Activated CD8-positive, alpha-beta memory T cell treated with anti-CD3 and anti-CD28 coated beads for 24 hours (primary cell): ENCODE data around the gene BICD1.

Experiments used
- DNase-seq: peaks from one replicate; pipeline ENCODE4 v3.0.0-alpha.2; 2020

BICD1 gene

DNA sequence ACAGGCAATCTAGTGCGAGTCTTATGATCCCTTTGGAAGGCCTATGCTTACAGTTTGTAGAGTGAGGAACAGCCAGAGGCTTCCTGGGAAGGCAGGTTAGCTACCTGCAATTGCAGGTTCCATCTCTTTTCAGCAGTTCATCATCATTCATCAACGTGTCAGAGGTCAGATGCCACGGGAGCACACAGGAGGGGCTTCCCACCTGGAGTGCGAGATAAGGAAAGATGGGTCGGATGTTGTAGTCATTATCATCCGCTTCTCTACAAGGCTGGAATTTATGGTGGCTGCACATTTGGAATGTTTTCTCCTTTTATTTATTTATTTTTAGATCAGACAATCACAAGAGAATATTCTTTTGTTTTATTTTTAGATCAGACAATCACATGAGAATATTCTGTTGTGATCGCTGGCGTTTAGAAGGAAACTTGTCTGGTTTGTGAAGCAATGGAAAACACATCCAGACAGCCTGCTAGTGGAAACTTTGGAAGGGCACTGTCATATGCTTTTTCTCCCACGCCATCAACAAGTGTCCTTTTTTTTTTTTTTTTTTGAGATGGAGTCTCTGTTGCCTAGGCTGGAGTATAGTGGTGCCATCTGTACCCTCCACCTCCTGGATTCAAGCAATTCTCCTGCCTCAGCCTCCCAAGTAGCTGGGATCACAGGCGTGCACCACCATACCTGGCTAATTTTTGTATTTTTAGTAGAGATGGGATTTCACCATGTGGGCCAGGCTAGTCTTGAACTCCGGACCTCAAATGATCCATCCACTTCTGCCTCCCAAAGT is 1.9 kb upstream of the BICD1 start:
- DNase-seq, result no peak

DNA sequence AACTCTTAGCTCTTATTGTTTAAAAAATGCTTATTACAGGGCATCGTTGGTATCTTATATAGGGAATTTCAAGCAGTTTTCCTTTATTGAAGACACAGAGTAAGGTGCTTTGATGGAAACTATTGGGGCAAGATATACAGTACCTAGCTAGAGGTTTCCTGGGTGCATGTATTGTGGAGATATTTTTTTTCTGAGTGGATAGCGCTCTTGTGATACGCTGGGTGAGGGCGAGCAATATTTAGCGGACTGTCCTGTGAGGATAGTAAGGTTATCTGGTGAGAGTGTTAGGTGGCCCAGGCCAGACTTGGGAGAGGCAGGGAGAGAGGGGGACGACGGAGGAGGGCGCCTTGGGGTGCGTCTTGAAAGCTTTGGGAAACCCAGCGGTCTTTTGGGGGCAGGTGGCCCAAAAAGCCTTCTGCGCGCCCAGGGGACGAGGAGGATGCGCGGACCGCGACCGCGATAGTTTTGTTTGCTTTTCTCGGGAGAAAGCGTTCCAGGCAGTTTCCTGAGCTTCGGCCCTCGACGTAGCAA is 596 bp upstream of the BICD1 start:
- no peak for DNase-seq

DNA sequence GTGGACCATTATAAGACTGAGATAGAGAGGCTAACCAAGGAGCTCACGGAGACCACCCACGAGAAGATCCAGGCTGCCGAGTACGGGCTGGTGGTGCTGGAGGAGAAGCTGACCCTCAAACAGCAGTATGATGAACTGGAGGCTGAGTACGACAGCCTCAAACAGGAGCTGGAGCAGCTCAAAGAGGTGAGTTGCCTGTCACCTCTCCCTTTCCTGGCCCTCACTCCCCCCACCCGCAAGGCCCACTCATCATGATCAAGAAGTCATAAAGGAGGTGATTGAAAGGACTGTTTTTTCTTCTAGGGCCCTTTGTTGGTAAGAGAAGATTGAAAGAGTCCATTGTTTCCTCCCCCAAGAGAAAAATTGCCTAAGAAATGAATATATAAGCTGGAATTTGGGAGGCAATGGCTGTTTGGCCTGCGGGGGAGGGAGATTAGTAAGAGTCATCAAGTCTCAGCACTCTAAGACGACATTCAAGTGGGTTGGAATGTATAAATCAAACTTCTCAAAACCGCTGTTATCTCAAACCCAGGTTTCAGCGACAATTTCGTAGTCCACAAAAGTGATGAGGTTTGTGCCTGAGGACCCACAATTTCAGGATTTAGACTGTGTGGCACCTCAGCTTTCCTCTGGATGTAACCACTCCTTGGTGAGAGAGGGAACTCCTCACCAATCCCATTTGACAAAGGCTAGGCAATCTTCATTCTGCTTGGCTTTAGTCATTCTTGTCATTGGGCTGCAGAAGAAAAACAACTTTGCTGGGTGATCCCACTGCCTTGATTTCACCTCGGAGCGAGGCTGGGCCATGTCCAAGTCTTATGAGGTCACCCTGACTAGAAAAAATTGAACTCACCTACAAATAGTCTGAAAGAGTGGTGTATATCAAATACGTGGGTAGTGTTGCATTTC is 966 bp downstream of the BICD1 start:
- peak; percentile 80 for DNase-seq

DNA sequence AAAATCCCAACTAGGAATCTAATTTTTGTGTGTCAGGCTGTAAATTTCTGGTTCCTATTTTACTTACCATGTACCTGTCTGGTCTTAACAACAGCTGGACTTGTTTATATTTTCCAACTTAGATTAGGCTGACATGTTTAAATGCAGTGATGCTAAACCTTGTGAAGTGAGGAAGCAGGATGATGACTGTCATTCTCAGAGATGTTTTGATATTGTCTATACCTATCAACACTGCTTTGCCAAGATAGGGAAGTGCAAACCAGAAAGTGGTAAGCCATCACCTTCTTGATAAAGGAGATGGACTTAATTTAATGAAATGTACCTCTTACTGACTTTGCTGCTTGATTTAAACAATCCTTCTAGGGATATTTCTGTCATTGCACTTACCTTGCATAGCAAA is 2.1 kb downstream of the BICD1 start:
- DNase-seq, result no peak

DNA sequence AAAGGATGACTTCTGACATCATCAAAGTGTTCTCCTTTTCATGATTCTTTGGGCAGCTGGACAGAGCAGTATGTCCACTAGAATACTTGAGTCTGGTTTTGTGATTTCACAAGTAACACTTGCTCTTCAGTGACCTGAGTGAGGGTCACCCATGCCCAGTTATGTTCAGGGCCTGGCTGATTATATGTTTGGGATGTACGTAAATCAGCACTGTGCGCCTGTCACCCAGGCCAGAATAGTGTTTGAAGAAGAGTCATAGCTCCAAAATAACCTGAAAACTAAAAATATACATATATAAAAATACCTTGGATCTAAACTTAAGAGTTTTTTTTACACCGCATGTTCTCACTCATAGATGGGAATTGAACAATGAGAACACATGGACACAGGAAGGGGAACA is 3.8 kb downstream of the BICD1 start:
- DNase-seq, result no peak

DNA sequence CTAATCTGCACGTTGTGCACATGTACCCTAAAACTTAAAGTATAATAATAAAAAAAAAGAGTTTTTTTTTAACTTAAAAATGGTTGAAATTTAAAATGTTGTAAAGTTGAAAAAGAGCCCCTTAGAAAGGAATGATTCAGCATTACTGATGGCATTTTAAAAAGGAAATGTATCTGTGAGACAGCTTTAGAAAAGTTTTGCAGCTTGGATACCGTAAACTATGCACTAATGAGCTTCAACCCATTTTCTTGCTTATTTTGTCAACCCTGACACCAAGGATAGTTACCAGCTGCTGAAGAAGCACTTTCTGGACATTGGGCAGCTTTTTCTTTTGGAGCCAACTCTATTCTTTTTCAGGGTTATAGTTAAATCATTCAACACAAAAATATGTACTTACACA is 4.3 kb downstream of the BICD1 start:
- no peak for DNase-seq

DNA sequence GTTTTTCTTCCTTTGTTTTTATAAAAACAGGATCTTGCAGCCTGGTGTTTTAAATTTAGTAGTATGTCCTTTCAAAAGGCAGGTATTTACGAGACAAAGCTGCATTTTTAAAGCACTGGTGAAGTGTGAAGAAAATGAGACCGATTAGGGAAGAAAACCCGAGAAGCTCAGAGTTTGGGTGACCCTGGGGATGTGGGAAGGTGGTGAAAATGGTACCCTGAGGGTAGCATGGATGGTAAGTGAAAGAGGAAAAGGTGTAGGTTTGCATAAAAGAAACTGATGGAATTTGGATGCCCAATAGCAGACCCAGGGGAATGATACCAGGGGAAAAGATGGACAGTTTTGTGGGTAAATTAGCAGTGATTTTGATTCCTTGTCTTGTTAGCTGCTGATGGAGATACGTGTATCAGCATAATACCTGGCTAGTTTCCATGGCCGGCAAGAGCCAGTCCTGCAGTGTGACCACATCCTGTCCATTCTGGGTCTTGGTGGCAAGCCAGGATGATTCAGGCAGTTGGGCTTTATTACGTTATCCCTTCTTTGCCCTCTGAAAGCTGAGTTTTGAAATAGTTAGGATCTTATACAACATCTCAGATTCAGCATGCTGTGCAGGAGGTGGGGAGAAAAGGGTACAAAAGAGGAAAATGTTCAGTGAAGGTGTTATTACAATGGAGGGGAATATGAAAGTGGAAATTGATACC is 8.9 kb downstream of the BICD1 start:
- no peak for DNase-seq

DNA sequence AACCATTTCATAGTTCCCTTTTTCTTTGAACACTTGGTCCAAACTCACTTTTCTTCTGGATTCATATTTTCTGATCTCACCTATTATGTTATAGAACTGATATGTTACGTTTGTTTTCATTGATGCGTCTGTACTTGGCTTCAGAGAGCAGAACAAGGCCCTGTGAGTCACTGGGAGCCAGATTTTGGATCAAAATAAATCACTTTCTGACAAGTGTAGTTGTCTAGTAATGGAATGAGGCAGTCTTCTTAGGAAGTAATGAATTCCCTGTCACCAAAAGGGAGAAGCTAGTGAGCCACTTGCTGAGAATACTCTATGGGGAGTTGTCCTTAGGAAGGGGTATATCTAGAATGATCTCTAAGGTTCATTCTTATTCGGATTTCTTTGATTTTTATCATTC is 10.2 kb downstream of the BICD1 start:
- no peak for DNase-seq

DNA sequence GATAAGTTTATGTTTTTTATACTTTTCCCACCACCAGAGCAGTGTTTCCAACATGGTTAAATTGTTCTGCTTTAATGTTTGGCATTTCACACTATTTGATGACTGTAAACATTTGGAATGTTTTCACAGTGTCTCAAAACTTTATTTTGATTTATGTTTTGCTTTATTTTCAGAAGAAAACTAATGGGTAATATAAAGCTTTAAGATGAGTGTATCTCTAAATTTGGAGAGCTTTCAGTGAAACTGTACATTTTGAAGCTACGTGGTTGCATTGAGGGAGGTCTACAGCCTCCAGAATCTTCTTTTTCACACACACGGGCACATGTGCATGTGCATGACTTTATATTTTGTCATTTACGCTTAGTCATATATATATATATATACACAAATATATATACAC is 10.7 kb downstream of the BICD1 start:
- DNase-seq, result no peak

DNA sequence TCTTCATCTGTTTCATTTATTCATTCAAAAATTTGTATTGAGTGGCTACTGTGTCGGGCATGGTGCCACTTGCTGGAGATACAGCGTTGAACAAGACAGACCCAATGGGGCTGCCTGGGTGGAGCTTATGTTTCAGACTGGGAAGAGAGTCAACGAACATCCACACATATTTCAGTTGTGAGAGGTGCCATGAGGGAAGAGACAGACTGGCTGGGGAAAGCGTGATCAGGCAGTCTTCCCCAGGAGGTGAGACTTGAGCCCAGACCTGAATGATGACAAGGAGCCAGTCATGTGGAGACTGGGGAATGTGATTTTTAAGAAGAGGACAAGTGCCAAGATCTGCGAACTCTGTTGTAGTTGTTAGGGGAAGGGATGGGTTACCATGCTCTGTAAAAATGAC is 12.2 kb downstream of the BICD1 start:
- DNase-seq, result no peak

DNA sequence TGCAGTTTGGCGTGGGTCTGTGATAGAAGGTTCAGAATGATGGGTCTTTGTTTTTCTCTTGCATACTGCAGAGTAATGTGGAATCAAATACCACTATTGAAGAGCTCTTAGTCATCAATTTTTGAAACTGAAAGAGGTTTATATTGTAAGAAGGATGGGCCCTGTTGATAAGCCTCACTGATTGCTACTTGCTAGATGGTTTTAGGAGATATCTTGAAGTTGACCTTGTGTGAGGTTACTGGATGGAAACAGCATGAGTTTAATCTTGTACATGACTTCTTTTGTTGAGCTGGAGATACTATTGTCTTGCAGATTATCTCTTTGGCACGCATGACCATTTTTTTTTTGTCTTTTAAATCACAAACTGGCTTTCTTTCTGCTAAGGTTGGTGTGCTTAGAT is 13.8 kb downstream of the BICD1 start:
- no peak for DNase-seq

DNA sequence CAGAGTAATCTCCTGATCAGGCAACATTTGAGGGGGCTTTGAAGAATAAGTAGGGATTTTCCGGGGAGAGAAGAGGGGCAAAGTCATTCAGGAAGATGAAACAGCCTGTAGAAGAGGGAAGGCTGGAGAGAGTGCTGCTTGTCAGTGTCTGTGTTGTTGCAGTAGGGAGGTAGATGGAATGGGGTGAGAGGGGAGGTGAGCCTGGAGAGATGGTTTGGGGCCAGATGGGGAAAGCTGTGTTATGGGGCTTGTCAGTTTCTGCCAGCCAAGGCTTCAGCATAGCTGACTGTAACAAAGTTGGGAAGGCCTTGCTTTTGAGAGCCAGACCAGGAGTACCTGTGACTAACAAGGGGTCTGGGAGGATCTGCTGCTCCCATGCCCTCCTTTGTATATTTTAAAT is 18.0 kb downstream of the BICD1 start:
- no peak for DNase-seq

DNA sequence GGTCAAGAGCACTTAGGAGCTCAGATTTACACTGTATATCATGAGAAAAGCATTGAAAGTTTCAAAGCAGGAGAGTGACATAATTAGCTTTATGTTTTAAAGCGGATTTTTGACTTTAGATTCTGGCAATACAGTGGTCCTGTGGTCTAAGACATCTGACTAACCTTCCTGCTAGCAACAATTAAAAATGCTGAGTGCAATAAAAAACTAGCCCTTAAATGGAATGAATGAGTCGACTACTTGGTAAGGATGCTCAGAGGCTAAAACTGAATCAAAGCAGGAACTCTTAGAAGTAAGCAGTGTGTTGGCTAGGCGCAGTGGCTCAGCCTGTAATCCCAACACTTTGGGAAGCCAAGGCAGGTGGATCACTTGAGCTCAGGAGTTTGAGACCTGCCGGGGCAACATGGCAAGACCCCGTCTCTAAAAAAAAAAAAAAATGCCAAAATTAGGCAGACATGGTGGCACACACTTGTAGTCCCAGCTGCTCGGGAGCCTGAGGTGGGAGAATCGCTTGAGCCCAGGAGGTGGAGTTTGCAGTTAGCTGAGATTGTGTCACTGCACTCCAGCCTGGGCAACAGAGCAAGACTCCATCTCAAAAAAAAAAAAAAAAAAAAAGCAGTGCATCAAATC is 18.9 kb downstream of the BICD1 start:
- DNase-seq, result no peak

DNA sequence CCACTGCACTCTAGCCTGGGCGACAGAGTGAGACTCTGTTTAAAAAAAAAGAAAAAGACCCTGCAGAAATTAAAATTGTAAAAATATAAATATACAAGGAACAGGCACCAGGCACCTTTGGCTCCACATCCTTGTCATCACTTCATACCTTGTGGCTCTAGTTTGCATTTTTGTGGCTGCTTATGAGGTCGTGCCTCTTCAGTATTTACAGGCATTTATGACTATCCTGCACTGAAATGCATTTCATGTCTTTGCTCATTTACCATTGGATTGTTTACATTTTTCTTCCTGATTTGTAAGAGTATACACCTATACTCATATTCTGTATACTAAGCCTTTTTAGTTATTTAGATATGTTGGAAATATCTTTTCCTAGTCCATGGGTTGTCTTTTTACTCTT is 20.1 kb downstream of the BICD1 start:
- no peak for DNase-seq

DNA sequence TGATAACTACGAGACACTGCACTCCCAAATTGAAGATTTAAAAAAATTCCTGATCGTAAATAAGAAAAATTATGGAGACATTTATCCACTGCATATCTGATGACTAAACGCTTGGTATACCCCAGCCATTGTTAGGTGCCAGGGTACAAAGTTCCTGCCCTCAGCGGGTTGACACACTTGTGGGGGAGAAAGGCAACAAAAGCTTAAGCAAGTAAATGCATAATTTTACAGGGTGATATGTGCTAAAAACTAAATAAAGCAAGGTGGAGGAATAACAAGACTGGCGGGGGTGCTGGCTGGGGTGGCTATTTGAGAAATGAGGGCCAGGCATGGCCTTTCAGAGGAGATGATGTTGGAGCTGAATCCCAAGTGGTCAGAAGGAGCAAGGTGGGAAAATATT is 25.0 kb downstream of the BICD1 start:
- DNase-seq, result no peak

DNA sequence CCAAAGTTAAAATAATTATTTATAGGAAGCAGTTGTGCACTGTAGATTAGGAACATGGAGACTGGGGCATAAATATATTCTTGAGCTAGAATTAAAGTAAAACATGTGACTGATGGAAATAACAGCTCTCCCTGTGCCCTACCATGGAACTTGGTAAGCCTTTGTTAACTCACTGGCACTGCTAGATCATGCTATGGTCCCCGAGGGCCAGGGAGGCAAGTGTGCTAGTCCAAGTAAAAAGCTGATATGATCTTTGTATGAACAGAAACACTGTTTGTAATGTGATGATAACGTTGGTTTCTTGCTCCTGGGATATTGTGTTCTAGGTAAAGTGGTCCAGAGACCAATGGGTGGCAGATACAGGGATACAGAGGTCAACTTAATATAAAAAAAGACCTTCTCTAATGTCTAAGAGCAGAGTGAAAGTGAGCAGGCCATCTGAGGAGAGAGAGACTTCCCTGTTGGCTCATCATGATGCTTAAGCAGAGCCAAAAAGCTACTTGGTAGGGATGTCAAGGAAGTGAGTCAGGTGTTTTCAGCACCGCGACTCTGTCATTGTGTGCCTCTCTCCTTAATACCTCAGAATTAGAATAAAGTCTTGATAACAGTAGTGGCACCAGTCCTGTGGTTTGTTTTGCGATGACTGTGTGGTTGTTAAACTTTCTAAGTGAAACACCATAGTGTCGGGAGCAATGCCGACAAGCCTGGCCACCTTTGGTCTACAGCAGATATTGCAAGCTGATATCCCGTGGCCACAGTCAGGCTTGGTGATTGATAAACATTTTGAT is 27.6 kb downstream of the BICD1 start:
- DNase-seq, result peak; percentile 67

DNA sequence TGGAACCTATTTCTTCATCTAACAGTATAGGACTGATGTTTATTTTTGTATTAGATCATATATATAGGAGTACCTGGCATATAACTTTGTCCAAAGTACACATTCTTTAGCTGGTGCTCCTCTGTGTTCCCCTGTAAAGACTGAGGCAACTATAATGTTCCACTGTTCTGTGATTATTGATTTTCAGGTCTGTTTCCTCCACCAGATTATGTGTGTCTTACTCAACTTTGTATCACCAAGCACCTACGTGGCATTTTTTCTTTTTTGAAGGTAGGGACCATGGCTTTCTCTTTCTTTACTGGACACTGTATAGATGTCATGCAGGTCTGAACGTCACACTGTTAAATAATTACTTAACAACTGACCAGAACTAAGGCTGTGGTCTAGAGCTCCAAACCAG is 29.3 kb downstream of the BICD1 start:
- no peak for DNase-seq

DNA sequence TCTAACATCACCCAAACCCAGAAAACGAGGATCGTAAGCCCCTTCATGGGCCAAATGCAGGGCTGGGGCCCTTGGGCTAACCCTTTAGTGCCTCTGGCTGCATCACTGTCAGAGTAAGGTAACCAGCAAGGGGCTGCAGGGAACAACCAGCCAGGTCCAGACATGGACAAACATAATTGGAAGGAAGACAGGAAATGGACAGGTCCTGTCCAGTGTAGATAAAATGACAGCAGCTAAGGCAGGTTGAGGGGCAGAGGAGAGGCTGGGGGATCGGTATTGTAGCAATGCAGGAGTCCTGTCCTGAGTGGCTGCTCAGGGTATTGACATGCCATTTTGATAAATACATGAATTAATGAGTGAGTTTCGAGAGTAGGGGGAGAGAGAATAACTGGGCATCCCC is 29.8 kb downstream of the BICD1 start:
- DNase-seq, result no peak

DNA sequence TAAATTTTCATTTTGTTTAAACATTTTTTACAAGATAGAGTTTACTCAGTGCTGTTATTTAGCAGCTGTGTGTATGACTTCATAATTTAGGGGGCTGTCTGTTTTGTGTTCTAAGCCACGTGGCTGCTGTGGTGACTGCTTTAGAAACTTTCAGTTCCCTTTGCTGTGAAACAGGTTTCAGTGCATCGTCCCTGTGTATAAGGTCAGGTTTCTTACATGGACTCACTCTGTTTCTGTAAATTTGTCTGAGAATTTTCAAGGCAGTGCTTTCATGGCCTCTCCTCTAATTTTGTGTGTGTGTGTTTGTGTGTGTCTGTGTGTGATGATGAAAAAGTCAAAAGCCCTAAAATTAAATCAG is 32.4 kb downstream of the BICD1 start:
- no peak for DNase-seq

DNA sequence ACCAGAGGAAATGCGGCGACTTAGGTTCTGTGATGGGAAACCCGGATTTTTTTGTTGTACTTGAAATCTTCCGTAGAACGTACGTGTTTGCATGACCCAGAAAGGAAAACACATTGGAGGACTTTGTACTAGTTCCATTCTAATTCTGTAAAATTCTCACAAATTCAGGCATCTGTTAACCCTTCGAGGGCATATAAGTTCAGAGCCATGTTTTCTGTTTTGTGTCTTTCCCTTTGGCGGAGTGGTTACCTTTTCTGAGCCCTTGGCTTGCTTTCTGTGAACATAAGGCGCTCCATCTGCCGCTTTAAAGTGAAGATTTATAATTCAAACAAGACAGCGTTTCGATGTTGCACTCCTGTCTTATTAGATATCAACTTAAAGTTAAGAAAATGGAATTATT is 34.2 kb downstream of the BICD1 start:
- no peak for DNase-seq

DNA sequence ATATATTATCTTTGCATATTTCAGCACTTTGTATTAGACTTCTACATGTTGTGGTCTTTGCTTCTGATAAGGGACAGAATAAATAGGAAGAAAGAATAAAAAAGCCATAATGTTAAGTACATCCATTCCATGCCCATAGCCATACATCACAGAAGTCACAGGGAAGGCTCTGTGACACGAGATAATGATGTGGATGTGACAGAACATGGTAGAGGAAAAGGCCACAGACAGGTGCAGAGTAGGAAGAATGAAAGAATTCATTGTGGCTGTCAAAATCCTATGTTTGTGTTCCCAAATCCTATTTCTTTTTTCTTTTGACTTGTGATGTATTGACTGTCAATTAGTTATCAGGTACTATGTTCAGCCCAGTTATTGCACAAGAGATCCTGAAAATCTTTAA is 38.4 kb downstream of the BICD1 start:
- DNase-seq, result no peak
